Omental fat pad (tissue), 4 donors: ENCODE data around the gene KLHL7. TPM values are rescaled to one million over a fixed set of nuclear protein-coding genes. Genes with fewer than 3 reads are reported as not detected.
"Not testable (repeated sequence)": the region's sequence is repeated elsewhere in the genome, so short reads cannot be mapped to it uniquely, and the experiment has no call there.

Experiments
- ATAC-seq: fragments of 150-250 bp; one replicate; pipeline ENCODE4 v1.9.1; 2016; ENCODE audit warnings: mild to moderate bottlenecking, moderate library complexity; ENCODE audit not compliant: low FRiP score
- DNase-seq: peaks from one replicate; pipeline ENCODE4 v3.0.0-alpha.2; 2019; ENCODE audit warnings: low spot score
- CTCF ChIP-seq, 3 donors: fragments of 450-650 bp; IDR thresholded peaks; one replicate each; pipeline ENCODE4 v1.5.1; 2016 to 2017; ENCODE audit warnings: antibody characterized with exemption in 3 of 3, mild to moderate bottlenecking in 3 of 3, moderate library complexity in 2 of 3
- total RNA-seq, 4 donors: library from RNA; depleted of rRNA; stranded (reverse); fragments of >200 nt; gene quantifications; one replicate each; pipeline ENCODE4 v1.1.0, GENCODE V29; 2016

Gene KLHL7
- total RNA-seq, 4 donors from 2014 or later, result 19.3 to 51.7 (median 24.9) TPM

DNA sequence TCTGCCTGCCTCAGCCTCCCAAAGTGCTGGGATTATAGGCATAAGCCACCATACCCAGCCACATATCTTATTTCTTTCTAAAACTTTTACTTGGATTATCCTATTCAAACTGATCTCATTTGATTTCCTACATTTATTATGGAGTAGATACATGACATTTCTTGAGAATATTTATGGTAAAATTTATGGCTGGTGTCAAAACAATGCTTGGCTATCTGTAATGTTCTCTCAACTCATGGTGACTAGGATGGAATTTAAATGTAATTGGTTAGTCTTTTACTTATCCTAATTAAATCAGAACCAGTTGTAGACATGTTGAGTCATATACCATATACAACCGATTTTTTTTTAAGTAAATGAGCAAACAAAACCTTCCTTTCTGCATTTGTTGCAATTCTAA lies 80.4 kb downstream of the KLHL7 start:
- no peak for ATAC-seq
- DNase-seq, result no peak
- no peak for TF ChIP-seq CTCF (IDR thresholded peaks at IDR 0.05)

DNA sequence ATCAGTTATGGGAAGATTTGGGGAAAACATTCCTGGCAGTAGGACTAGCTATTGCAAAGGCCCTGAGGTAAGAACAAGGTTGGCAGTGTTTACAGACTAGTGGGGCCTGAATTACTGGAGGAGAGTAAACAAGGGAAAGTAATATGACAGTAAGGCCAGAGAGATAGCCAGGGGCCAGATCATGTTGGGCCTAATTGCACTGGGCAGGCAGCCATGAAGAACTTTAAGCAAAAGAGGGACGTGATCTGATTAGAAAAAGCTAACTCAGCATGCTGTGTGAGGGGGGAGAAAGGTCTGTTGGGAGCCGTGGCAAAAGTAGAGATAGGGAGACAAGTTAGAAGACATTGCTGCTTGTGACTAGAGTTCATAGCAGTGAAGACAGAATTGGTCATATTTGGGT lies 85.4 kb downstream of the KLHL7 start:
- DNase-seq (no peak), ATAC-seq (no peak)
- TF ChIP-seq CTCF (IDR thresholded peaks at IDR 0.05), result no peak

- not testable (repeated sequence) for ATAC-seq, DNase-seq
Observed at GRCh38 chr7:23193650-23194227, 88.2 kb downstream of the KLHL7 start.

DNA sequence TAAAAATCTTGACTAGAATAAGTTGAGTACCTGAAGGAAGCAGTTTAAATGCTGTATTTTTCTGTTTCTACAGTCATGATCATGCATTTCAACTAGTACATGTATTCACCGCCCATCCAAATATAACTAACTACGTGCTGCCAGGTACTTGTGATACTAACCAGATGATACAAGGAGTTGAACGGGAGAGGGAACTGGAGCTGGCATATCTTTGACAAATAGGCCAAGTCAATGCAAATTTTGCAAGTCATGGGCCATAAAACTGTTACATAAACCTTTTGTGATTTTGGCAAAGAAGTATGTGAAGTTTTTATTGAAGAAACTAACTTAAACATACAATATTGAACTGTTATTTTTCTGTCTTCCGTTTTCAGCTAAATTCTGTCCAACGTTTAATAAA lies 90.7 kb downstream of the KLHL7 start:
- ATAC-seq (no peak), DNase-seq (no peak)
- TF ChIP-seq CTCF (IDR thresholded peaks at IDR 0.05), result no peak

- DNase-seq, ATAC-seq: not testable (repeated sequence)
Observed at GRCh38 chr7:23197745-23198144, 92.2 kb downstream of the KLHL7 start.

GRCh38 chr7:23200331-23200730 lies 94.7 kb downstream of the KLHL7 start:
- no peak for ATAC-seq
- TF ChIP-seq CTCF (IDR thresholded peaks at IDR 0.05), result no peak
- DNase-seq, result no peak

GRCh38 chr7:23204241-23204640 lies 98.7 kb downstream of the KLHL7 start:
- ATAC-seq, result no peak
- DNase-seq, result no peak
- TF ChIP-seq CTCF (IDR thresholded peaks at IDR 0.05), result no peak

DNA sequence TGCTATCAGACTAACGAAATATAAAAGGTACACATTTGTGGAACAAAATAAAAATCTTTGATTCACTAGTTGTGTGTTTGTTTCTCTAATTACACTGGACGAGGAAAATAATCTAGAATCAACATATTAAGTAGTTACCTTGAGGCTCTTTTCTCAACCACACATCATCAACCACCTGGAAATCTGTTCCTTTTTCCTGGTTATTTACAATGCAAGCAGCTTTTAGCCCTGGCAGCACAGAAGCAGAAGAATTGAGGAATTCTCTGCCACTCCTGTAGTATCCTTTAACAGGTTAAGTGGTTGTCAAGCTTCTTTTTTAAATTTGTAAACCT lies 100.0 kb downstream of the KLHL7 start:
- no peak for ATAC-seq
- no peak for DNase-seq

More for the DNA sequence above, 100.0 kb downstream of the KLHL7 start:
- TF ChIP-seq CTCF (IDR thresholded peaks at IDR 0.05), result no peak
